ENCODE measurements around the gene SYMPK.

SYMPK gene

GRCh38 chr19:45779231-45780145 is 83.5 kb downstream of the SYMPK start:
- DNase-seq = no peak

DNA sequence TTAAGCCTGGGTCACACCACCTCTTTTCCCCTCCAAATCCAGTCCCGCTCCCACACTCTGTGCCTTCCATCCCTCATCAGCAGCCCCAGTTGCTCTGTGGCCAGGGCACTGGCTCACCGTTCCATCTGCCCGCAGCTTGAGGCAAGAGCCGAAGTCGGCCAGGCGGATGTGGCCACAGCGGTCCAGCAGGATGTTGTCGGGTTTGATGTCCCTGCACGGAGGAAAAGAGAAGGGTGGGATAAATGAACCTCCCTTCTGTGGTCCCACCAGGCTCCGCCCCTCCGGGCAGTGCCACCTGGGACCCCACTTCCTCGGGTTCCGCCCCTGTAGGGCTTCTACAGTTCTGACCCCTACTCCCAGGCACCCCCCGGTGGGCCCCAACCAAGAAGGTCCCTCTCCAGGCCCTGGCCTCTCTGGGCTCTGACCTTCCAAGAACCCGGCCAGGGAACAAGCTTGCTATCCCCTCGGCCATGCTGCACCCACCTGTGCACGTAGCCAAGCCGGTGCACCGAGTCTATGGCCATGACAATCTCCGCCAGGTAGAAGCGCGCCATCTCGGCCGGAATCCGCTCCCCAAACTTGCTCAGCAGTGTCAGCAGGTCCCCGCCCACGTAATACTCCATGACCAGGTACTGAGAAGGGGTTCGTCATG is 84.8 kb downstream of the SYMPK start:
- no peak for DNase-seq

DNA sequence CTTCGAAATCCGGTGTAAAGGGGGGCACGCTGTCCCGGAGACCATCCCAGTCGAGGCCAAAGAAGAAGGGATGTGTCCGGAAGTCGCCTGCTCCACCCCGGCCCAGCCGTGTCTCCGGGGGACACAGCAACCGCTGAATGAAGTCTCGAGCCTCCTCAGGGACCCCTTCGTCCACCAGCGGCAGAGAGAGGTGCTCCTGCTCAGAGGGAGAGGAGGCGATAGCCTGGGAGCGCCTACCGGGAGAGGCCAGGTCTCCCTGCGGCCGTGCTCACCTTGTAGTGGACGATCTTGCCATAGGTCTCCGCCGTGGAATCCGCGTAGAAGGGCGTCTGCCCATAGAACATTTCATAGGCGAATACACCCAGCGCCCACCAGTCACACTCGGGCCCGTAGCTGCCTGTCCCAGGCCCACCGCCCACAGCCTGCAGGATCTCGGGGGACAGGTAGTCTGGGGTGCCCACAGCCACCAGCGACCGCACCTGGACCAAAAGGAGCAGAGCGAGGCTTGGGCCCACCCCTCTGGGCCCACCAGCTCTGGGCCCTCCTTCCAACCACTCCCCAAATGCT is 85.5 kb downstream of the SYMPK start:
- DNase-seq = no peak

- DNase-seq = no peak
Measured at GRCh38 chr19:45774765-45775164, 88.2 kb downstream of the SYMPK start.

- no peak for DNase-seq
Measured at GRCh38 chr19:45773384-45773783, 89.6 kb downstream of the SYMPK start.

DNA sequence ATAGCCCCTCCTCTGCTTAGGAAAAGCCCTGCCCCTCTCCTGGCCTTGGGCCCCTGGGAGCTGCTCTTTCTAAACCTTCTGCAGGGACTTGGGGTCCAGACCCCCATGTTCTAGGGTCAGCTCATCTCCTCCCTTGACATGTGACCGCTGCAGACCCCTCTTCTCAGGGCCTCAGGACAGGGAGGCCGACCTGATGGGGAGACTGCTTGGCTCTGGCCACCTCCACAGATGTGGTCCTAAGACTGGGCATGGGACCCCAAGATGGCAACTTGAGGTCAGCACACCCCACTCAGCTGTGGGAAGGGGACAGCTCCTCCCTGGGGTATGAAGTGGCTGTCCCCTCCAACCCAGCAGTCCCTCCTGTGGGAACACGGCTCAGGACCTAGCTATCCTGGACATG is 90.0 kb downstream of the SYMPK start:
- no peak for DNase-seq

DNA sequence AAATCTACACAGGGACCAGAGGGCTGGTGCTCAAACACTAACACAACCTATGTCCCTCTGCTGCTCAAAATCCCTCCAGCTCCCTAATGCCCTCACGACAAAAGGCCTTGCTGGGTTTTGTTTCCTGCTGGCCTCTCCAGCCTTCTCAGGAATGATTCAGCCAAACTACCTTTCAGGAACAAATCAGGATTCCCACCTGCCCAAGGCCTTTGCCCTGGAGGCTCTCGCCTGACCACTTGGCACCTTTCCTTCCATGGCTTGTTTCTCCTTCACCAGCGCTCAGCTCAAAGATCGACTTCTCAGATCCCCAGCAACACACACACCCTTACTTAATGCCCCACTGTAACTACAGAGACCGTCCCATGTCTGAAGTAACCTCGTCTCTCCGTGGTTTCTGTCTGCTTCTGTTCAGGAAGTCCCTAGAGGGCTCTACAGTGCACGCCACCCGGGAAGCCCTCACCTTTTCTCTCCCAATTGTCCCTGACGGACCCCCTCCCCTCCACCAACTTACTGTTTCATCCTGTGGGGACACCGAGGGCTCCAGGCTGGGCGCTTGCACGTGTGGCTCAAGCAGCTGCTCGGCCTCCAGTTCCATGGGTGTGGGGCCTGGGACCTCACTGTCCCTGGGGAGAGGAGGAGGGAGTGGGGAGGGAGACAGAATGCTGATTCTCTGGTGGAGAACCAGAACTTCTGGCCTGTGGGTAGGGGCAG is 90.7 kb downstream of the SYMPK start:
- DNase-seq = no peak

DNA sequence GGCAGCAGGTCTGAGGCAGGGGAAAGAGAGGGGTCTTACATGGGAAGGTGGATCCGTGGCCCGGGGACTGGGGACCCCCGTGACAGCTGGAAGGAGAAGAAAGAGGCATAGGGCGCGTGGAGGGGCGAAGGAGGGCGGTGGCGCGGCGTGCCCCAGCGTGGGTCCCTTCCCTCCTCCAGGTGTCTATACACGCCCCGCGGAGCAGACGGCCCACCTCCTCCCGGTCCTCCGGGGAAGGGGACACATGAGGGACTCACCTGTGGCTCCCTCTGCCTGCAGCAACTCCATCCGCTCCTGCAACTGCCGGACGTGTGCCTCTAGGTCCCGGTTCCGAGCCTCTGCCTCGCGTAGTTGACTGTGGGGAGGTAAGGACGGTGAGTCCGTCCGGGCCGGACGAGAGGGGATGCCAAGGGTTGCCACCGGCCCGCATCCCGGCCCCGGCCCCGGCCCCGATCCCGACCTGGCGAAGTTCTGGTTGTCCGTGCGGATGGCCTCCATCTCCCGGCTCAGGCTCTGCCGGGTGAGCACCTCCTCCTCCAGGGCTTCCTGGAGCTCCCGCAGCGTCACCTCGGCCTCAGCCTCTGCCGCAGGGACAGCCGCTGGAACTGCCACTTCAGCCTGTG is 91.5 kb downstream of the SYMPK start:
- no peak for DNase-seq

DNA sequence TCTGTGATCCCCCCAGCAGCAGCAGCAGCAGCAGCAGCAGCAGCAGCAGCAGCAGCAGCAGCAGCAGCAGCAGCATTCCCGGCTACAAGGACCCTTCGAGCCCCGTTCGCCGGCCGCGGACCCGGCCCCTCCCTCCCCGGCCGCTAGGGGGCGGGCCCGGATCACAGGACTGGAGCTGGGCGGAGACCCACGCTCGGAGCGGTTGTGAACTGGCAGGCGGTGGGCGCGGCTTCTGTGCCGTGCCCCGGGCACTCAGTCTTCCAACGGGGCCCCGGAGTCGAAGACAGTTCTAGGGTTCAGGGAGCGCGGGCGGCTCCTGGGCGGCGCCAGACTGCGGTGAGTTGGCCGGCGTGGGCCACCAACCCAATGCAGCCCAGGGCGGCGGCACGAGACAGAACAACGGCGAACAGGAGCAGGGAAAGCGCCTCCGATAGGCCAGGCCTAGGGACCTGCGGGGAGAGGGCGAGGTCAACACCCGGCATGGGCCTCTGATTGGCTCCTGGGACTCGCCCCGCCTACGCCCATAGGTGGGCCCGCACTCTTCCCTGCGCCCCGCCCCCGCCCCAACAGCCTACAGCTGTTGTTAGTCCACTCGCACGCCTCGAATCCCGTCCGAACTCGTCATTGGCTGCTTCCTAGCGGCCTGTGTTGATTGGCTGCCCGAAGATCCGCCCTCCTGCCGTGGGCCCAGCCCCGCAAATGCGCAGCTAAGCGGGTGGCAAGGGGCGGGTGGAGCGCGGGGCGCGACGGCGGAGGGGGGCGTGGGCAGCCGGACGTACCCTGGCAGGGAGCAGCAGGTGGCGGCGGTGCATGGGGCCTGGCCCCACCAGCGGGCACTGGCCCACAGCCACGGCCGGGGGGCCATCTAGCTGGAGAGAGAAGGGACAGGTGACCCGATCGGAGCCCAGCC is 92.5 kb downstream of the SYMPK start:
- DNase-seq = peak; percentile 70

DNA sequence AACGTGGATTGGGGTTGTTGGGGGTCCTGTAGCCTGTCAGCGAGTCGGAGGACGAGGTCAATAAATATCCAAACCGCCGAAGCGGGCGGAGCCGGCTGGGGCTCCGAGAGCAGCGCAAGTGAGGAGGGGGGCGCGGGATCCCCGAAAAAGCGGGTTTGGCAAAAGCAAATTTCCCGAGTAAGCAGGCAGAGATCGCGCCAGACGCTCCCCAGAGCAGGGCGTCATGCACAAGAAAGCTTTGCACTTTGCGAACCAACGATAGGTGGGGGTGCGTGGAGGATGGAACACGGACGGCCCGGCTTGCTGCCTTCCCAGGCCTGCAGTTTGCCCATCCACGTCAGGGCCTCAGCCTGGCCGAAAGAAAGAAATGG is 93.1 kb downstream of the SYMPK start:
- DNase-seq = no peak

GRCh38 chr19:45768984-45769782 is 93.8 kb downstream of the SYMPK start, which contains the start of gene SIX5:
SIX5 (minus strand) TSS chr19:45769252; CDS start chr19:45768844, 408 bp downstream.
- no peak for DNase-seq

DNA sequence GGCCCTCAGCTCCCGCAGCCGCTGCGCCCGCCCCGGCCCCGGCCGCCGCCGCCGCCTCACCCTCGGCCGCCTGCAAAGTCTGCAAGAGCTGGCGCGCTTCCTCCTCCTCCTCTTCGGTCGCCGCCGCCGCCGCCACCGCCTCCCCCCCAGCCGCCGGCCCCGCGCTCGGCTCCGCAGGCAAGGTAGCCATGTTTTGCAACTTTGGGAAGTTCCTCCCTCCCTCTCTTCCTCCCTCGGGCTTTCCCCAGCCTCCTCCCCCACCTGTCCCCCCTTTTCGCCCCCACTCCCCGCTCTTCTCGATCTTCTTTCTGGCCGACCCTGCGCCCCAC is 94.3 kb downstream of the SYMPK start:
- DNase-seq = no peak

DNA sequence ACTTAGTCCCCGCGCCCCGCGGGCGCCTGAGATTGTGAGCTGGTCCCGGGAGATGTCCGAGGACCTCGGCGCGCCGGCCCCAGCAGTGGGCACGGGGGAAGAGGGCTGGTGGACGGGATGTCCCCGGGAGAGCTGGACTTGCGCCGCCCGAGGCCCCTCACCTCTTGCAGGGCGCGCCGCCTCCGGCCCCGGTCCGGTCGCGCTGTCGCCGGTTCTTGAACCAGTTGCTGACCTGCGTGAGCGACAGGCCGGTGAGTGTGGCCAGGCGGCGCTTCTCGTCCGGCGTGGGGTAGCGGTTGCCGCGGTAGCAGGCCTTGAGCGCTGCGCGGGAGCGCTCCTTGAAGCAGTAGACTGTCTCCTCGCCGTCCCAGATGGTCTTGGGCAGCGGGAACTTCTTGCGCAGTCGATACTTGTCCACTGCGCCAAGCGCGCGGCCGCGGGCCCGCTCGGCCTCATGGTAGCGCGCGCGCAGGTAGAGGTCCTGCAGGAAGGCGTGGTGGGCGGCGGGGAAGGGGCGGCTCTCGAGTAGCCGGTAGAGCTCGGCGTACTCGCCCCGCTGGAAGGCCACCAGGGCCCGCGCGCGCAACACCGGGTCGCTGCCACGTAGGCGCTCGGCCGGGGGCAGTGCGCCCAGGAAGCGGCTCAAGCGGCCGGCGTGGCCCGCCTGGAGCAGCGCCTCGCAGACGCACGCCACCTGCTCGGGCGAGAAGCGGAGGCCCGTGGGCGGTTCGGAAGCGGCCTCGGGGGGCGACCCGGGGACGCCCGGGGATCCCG is 94.9 kb downstream of the SYMPK start:
- no peak for DNase-seq

DNA sequence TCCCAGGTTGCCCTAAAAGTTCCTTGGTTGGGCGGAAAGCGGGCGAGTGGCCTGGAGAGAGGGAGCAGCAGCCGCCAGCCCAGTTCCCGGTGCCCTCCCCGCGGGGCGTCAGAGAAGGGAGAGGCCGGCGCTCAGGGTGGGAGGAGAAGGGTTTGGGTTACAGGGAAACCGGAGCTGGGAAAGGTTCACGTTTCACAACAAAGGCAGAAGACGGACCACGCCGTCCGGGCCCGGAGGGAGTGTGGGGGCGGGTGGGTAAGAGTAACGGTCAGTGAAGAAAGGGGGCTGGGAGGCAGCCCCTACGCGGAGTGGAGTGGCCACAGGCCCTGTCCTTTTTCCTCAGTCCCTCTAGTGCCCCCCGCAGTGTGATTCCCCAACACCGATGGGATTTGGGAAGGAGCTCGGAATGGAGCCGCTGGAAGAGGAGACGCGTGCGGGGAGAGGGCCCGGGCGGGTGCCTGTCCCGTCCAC is 95.5 kb downstream of the SYMPK start:
- no peak for DNase-seq

GRCh38 chr19:45766869-45767346 is 96.0 kb downstream of the SYMPK start:
- no peak for DNase-seq

- no peak for DNase-seq
Measured at GRCh38 chr19:45766296-45766868, 96.6 kb downstream of the SYMPK start.

DNA sequence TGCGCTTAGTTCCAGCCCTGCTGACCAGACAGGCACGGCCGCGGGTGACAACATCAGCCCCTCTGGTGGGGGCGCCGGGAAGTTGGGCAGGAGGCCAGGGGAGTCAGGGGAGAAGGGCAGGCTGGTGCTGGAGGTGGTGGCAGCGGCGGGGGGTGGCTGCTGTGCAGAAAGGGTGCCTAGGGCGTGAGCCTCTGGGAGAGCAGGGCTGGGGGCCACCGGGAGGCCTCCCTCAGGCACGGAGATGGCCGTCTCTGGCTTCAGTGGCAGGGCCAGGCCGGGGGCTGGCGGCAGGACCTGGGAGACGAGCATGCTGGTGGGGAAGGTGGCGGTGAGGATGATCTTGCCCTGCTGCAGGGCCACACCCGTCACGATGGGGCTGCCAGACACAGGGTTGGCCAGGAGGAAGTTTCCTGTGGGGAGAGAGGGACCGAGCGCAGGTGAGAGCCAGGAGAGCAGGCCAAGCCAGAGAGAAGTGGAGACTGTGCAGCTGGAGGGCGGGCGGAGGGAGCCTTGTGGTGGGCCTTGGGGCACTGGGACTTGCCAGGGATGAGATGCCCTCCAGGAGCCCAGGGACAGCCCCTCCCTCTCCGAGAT is 97.1 kb downstream of the SYMPK start:
- no peak for DNase-seq
